HG03442 (cell line): ENCODE data around the gene NRIP1.
"Not testable (repeated sequence)": the region's sequence is repeated elsewhere in the genome, so short reads cannot be mapped to it uniquely, and the experiment has no call there.

Source experiments
- ATAC-seq: cut with Tn5 transposase; IDR thresholded peaks from one replicate; pipeline ENCODE4 v1.9.1; 2021; ENCODE audit warnings: mild to moderate bottlenecking, moderate library complexity; ENCODE audit not compliant: unreplicated experiment

NRIP1 gene

DNA sequence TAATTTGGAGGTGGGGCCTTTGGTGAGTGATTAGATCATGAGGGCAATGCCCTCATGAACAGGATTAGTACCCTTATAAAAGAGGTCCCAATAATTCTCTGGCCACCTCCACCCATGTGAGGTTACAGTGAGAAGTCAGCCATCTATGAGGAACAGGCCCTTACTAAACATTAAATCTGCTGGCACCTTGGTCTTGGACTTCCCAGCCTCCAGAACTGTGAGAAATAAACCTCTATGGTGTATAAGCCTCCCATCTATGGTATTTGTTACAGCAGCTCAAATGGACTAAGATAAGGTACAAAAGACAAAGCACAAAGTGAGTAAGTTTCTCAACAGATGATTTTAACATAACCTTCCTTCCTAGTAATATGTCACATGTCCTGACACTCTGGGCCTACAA lies 22.3 kb downstream of the NRIP1 start:
- no peak for ATAC-seq

DNA sequence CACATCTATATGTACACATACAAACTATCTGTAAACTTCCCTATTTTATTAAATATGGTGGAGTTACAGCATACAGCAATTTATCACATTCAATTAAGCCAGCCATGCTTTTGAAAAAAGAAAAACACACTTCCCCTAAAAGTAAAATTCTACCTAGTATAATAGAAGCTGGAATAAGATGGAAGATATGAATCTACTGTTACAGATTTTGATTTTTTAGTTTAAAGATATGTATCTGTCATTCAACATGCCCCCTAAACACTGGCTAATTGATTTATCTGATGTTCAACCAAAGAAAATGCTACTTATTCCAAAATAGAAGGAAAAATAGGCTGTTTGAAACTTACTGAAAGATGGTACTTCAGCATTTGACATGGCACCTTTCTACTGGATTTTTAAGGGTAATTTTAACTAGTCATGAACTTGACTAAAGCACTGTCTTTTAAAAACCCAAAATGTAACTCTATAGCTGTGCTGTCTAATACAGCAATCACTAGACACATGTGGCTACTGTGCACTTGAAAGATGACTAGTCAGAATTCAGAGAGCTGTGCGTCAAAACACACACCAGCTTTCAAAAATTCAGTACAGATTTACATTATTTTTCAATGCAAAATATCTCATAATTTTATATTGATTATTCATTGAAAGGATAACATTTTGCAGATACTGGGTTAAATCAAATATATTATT lies 25.0 kb downstream of the NRIP1 start:
- no peak for ATAC-seq

DNA sequence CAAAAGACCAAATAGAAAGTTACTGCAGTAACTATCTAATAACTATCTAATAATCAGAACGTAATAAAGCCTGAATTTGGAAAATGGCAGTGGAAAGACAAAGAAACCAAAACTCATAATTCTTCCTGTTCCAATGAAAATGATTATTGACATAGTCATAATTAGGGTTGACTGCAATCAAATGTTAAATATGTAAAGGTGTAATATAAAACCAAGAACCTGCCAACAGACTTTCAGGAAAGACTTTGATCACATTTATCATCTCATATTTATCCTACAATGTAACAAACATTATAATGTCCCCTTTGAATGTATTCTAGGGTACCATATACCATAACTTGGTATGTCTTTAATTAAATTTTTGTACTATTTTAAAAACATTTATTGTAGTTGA lies 26.9 kb downstream of the NRIP1 start:
- ATAC-seq, result no peak

DNA sequence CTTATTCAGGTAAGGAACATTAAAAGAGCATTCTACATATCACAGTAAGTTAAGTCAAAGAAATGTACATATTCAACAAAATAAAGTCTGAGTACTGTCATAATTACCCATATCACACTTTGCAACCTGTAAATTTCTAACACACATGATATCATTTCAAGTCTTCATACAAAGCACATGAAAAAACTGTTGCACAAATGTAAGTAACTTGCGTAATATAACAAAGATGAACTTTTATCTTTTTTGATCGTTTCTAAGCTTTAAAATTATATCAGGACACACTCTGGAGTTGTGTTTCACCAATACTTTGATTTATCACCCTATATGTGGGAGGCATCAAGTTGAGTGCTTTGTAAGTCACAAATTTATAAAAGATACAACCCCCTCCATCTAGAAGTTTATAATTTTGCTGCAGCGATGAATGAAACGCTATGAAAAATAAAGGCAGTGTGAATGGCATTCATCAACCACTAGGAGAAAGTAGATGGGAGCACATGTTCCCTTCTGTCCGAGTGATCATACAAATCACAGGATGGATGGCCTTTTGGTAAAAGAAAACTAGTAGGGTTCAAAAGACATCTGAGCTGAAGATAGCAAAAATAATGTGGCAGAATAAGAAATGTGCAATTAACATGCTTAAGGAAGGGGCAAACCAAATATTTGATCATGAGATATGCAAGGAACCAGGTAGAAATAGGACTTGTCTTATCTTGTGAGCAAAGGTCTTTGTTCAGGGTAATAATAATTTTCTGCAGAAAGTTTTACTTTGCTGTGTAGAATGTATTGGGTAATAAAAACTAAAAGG lies 27.5 kb downstream of the NRIP1 start:
- no peak for ATAC-seq

DNA sequence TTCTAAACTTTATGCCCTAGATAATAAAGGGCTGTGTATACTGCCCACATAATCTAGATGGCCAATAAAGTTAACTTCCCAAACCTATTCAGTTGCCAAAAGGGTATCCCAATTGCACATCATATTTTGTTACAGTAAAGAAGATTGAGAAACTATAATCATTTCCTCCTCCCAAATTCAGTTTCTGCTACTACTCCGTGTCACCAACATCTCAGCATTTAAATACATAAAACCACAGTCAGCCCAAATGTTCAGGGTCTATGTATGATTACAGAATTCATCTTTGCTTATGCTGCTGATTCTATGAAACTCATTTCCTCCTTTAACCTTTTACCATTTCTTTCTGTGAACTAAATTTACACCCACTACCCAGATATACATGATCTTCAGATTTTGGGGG lies 28.6 kb downstream of the NRIP1 start:
- no peak for ATAC-seq

DNA sequence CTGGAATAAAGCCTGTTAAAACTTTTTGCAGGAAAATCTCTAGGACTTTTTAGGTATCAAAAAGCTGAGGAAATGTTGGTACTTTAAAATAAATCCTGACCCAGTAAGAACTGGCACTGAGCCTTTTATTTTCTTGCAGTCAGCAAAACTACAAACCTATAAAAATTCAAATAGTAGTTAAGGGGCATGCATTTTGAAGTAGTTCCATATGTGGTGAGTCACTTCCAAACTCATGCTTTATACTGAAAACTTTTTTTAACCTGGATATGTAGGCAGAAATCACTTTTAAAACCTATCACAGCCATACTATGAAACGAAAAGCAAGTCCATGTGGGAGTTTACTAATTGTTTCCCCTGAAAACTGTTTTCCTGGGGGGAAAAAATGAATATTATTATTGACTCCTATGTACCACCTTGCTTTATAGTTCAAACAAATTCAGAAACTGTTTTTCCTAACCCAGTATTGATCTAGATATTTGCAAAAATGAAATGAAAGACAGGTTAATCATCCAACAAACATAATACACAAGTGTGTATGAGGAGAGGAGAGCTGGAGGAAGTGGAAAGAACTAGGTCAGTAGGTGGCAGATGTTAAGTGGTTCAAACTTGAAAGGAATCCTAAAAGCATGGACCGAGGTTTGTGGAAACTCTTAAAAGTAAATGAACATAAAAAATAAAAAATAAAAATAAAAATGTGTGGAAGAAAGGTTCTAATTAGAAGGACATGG lies 30.5 kb downstream of the NRIP1 start:
- ATAC-seq, result no peak

DNA sequence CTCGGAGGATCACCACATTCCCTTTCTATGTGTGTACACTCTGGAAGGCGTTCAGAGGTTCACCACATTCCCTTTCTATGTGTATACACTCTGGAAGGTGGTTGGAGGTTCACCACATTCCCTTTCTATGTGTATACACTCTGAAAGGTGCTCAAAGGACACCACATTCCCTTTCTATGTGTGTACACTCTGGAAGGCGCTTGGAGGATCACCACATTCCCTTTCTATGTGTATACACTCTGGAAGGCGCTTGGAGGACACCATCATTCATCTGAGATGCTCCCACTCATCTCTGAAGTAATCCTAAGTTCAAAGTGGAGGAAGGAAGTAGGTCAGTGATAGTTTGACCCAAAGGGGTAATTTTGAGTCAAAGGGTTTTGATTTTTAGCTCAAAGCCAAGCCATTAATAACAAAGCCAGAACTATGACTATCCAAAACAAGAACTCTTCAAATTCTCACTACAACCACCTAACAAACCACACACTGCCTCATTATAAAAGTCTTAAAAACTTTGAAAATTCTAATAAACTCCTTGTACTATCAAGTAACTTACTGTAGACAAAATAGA lies 32.9 kb downstream of the NRIP1 start:
- ATAC-seq, result no peak

DNA sequence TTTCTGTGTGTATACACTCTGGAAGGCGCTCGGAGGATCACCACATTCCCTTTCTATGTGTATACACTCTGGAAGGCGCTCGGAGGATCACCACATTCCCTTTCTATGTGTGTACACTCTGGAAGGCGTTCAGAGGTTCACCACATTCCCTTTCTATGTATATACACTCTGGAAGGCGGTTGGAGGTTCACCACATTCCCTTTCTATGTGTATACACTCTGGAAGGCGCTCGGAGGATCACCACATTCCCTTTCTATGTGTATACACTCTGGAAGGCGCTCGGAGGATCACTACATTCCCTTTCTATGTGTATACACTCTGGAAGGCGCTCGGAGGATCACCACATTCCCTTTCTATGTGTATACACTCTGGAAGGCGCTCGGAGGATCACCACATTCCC lies 33.4 kb downstream of the NRIP1 start:
- ATAC-seq, result not testable (repeated sequence)

DNA sequence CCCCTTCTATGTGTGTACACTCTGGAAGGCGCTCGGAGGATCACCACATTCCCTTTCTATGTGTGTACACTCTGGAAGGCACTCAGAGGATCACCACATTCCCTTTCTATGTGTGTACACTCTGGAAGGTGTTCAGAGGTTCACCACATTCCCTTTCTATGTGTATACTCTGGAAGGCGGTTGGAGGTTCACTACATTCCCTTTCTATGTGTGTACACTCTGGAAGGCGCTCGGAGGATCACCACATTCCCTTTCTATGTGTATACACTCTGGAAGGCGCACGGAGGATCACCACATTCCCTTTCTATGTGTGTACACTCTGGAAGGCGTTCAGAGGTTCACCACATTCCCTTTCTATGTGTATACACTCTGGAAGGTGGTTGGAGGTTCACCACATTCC lies 33.9 kb downstream of the NRIP1 start:
- not testable (repeated sequence) for ATAC-seq

DNA sequence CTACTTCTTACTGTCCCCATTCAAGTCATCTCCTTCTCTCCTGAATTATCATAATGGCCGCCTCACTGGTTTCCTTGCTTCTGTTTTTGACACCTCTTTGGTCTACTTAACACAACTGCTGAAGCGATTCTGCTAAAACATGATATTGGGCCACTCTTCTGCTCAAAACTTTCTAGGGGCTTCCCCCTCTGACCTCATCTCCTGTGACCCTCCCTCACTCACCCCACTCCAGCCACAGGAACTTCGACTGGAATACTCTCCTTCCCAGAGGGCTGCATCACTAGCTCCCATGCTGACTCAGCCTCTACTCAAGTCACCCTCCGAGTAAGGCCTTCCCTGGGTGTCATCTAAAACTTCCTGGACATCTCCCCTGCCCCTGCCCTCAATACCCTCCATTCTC lies 35.7 kb downstream of the NRIP1 start:
- no peak for ATAC-seq

DNA sequence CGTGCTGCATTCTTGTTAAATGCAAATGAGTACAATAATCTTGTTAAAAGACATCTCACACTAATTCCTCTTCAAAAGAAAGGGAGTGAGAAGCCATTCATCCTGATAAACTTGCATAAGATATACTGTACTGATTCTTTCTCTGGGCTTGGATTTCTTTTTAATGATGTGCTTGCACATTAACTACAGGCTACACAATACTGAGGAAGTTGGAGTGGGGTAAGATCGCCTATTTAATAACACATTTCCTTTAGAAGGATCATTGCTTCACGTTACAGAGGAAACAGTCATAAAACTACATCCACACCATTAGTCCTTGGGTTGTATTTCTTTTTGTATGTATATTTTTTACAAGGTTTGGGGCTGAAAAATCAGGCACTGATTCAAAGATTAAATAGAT lies 36.6 kb downstream of the NRIP1 start:
- ATAC-seq, result no peak

DNA sequence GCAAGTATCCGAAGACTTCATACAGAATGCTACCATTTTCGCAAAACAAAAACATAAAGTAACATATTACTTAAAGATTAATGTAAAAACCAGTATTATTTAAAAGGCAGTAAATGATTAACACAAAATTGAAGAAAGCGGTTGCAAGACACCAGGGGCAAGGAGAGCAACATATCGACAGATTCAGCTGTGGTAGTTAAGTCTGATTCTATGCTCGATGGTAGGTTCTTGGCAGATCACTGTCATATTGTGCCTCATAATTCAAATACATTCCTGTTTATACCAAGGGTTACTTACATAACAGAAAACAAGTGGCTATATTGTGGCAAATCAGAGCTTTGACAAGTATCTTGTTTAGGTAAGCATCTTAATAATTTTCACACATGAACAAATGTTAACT lies 37.7 kb downstream of the NRIP1 start:
- ATAC-seq, result no peak

DNA sequence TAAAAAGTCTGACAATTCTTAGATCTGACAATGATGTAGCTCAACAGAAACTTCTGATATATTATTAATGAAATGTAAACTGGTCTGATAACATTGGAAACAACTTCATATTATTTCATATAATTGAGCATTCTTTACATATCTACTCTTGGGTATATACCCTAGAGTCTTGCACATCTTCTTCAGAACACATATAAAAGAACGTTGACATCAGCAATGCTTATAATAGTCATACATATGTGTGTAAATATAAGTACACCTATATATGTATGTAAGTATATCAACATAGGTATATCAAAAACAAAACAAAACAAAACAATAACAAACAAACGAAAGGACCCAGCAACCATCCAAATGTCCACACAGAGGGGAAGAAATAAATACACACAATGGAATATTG lies 38.4 kb downstream of the NRIP1 start:
- no peak for ATAC-seq

DNA sequence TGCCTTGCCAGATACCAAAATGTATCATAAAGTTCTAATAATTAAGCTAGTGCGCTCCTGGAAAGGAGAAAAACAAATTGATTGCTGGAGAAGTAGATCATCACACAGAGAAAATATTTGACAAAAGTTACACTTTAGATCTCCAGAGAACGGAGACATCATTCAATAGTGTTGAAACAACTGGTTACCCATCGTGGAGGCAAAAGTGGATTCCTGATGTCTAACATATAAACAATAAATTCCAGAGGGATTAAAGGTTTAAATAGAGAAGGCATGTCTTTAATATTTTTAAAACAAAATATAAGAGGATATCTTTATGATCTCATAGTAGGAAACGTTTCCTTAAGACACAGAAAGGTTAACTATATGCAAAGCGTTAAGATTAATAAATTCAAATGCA lies 41.0 kb downstream of the NRIP1 start:
- no peak for ATAC-seq

DNA sequence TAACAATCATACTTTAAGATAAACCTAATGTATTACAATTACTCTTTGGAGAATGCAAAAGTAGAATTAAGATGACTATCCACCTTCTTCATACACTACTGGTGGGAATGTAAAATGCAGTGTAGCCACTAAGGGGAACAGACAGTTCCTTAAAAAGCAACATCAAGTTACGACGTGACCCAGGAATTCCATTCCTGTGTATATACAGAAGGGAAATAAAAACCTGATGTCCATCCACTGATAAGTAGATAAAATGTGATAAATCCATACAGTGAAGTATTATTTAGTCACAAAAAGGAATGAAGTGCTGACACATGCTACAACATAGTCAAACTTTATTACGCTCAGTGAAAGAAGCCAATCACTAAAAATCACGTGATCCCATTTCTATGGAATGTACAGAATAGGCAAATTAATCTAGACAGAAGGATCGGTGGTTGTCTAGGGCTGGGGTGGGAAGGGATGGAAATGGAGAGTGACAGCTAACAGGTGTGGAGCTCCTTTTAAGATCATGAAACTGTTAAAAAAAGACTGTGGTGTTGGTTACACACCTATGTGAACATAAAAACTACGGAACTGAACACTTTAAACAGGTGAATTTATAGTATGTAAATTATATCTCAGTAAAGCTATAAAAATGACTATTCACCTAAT lies 42.1 kb downstream of the NRIP1 start:
- ATAC-seq, result no peak

DNA sequence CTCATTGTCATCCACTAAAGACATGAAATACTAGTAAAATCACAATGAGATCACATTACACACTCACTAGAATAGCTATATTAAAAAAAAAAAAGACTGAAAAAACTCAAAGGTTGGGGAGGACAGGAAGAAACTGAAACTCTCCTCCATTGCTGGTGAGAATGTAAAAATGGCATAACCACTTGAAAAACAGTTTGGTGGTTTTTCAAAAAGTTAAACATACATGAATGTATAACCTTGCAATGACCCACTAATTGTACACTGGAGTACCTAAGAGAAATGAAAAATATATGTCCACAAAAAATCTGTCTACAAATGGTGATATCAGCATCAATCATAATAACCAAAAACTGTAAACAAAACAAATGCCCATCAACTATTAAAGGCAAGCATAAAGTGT lies 44.0 kb downstream of the NRIP1 start:
- no peak for ATAC-seq

DNA sequence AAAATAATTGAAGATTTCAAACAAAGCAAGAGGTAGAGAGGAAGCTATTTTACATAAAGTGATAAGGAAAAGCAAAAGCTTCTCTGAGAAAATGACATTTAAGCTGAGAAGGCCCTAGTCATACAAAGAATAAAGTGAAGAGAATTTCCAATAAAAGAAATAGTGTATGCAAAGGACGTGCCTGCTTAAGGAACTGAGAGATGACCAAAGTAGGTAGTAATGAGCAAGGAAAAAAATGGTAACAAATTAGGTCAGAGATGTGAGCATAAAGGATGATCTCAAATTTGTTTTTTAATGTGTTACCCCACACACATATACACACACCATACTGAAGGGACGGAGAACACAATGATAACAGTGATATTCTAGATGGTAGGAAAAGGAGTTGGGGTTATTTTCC lies 46.4 kb downstream of the NRIP1 start:
- no peak for ATAC-seq

DNA sequence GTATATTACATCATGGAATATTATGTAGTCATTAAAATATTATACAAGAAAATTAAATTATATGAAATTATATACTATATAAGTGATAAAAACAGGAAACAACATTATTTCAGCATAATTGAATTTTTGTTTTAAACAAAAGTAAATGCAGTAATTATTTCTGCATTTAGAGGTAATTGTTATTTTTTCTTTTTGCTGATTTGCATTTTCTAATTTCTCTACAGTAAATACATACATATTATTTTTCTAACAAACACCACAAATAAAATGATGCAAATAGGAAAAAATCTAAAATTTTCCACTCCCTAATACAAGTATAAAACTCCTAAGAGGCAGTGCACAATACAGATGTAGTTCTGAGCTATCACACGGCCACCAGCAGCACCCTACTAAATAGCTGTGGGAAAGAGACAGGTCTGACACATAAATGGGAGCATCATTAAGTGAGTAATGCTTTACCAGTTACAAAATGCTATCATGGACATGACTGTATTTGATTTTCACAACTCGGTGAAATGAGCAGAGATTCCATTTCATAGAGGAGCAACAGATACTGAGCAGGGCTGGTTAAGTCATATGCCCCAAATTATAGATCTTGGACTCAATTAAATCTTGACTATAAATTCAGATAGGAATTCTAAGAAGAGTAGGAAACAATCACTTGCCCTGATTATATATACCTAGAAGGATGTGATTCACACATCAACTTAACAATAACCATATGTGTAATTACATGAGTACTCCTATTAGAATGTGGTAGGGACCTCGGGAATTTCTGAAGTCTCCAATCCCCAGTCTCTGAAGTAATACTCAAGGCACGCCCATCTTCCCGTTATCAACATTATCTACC lies 49.0 kb downstream of the NRIP1 start:
- ATAC-seq, result no peak

DNA sequence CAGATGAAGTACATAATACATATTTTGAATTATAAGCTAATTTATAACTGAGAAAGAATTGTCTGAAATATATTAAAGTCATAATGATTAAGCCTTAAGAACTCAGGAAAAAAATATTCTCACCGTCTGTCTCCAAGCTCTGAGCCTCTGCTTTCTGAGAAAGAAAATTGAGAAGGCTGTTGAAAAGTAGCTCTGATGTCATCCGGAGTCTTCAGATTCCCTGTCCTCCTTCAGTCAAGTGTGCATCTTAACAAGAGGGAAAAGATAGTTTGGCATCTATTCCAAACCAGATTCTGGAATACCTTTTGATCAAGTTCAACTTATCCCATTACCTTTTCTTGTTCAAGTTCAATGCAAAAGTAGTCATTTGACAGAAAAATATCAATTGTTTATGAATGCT lies 50.6 kb downstream of the NRIP1 start:
- no peak for ATAC-seq

DNA sequence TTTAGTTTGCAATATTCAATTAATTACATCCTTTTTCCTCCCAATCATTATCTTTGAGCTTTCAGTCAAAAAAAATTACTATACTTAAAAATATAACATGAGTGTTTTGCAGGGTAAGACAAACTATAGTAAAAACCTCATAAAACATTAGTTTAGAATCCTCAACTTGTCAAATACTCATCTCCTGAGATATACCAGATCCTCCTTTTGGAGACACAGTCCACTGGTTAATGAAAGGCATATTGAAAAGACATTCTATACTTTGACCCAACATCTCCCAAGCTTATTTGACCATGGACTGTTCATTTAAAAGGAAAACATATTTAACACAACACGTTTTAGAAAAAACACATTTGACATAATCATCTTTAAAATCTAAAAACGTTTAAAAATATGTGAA lies 52.8 kb downstream of the NRIP1 start:
- no peak for ATAC-seq
